Mesenchymal stem cell (in vitro differentiated cells and primary cell): ENCODE measurements around the gene SLC1A3.
A peak's percentile ranks its signal among the peaks of the same experiment; 100 is the strongest.

Source experiments
- DNase-seq: peaks from one replicate; pipeline ENCODE4 v3.0.0-alpha.2; 2013
- H2AFZ ChIP-seq: one replicate; pipeline ENCODE4 v1.6.1; 2013; ENCODE audit warnings: low read depth, mild to moderate bottlenecking, control low read depth, inconsistent platforms, low read length, moderate library complexity
- H2AK5ac ChIP-seq: 2 replicates; pipeline ENCODE4 v1.6.1; 2013; ENCODE audit warnings: low read length, moderate library complexity, mild to moderate bottlenecking, inconsistent platforms; ENCODE audit not compliant: severe bottlenecking
- H2BK120ac ChIP-seq: one replicate; pipeline ENCODE4 v1.6.1; 2013; ENCODE audit warnings: low read depth, mild to moderate bottlenecking, inconsistent platforms, low read length, moderate library complexity
- H2BK12ac ChIP-seq, 2 experiments: one replicate each; pipeline ENCODE4 v1.6.1; 2013; ENCODE audit warnings: inconsistent platforms in 2 of 2, low read length in 2 of 2, mild to moderate bottlenecking in 2 of 2, moderate library complexity in 2 of 2, control low read depth in 1 of 2
- H2BK15ac ChIP-seq: one replicate; pipeline ENCODE4 v1.6.1; 2013; ENCODE audit warnings: mild to moderate bottlenecking, low read depth, inconsistent platforms; ENCODE audit not compliant: poor library complexity, severe bottlenecking
- H2BK5ac ChIP-seq: 2 replicates; pipeline ENCODE4 v1.6.1; 2013; ENCODE audit warnings: low read depth, mild to moderate bottlenecking, low read length, control low read depth, inconsistent platforms; ENCODE audit not compliant: poor library complexity, severe bottlenecking
- H3K14ac ChIP-seq, 2 experiments: one replicate each; pipeline ENCODE4 v1.6.1; 2013; ENCODE audit warnings: inconsistent platforms in 2 of 2, low read length in 2 of 2, control low read depth in 1 of 2, mild to moderate bottlenecking in 1 of 2, moderate library complexity in 1 of 2
- H3K18ac ChIP-seq, 2 experiments: one replicate each; pipeline ENCODE4 v1.6.1; 2013; ENCODE audit warnings: inconsistent platforms in 2 of 2, low read length in 2 of 2, control low read depth in 1 of 2, low read depth in 1 of 2, mild to moderate bottlenecking in 1 of 2
- H3K23ac ChIP-seq, 2 experiments: one replicate each; pipeline ENCODE4 v1.6.1; 2013; ENCODE audit warnings: inconsistent platforms in 2 of 2, low read length in 2 of 2, mild to moderate bottlenecking in 2 of 2, moderate library complexity in 2 of 2, control low read depth in 1 of 2
- H3K27ac ChIP-seq: 2 replicates; pipeline ENCODE4 v1.5.1; 2013; ENCODE audit warnings: mild to moderate bottlenecking, moderate library complexity, low read length, control low read depth, inconsistent platforms; ENCODE audit not compliant: poor library complexity, severe bottlenecking
- H3K27me3 ChIP-seq, 2 experiments: 2 replicates each; pipeline versions ENCODE4 v1.6.1 to v1.7.0; 2013; ENCODE audit warnings: low read length in 2 of 2, mild to moderate bottlenecking in 2 of 2, moderate library complexity in 2 of 2, control low read depth in 1 of 2, inconsistent platforms in 1 of 2; ENCODE audit not compliant: control insufficient read depth in 1 of 2, insufficient read depth in 1 of 2
- H3K36me3 ChIP-seq, 2 experiments: 2 replicates each; pipeline versions ENCODE4 v1.6.1 to v1.7.0; 2013; ENCODE audit warnings: low read length in 2 of 2, control low read depth in 1 of 2, inconsistent platforms in 1 of 2, low read depth in 1 of 2, mild to moderate bottlenecking in 1 of 2; ENCODE audit not compliant: insufficient read depth in 2 of 2, control insufficient read depth in 1 of 2
- H3K4ac ChIP-seq, 2 experiments: one replicate each; pipeline ENCODE4 v1.6.1; 2013; ENCODE audit warnings: inconsistent platforms in 2 of 2, low read length in 2 of 2, mild to moderate bottlenecking in 2 of 2, moderate library complexity in 2 of 2, control low read depth in 1 of 2, low read depth in 1 of 2
- H3K4me1 ChIP-seq: 2 replicates; pipeline ENCODE4 v1.6.1; 2013; ENCODE audit warnings: low read depth, low read length, control low read depth; ENCODE audit not compliant: control insufficient read depth, insufficient read depth
- H3K4me2 ChIP-seq: 2 replicates; pipeline ENCODE4 v1.6.1; 2013; ENCODE audit warnings: low read length, mild to moderate bottlenecking, inconsistent platforms; ENCODE audit not compliant: poor library complexity, severe bottlenecking
- H3K4me3 ChIP-seq, 2 experiments: 2 replicates each; pipeline versions ENCODE4 v1.5.1 to v1.7.0; 2013; ENCODE audit warnings: low read length in 2 of 2, mild to moderate bottlenecking in 2 of 2, control low read depth in 1 of 2, low read depth in 1 of 2; ENCODE audit not compliant: insufficient read depth in 1 of 2
- H3K79me1 ChIP-seq: replicated peaks from 2 replicates; pipeline ENCODE4 v1.6.1; 2013; ENCODE audit warnings: mild to moderate bottlenecking, control low read depth, low read length, inconsistent platforms; ENCODE audit not compliant: poor library complexity, severe bottlenecking
- H3K9ac ChIP-seq: 2 replicates; pipeline ENCODE4 v1.7.0; 2013; ENCODE audit warnings: mild to moderate bottlenecking, low read length, moderate library complexity
- H3K9me3 ChIP-seq: 2 replicates; pipeline ENCODE4 v1.7.0; 2013; ENCODE audit warnings: mild to moderate bottlenecking, low read length; ENCODE audit not compliant: control insufficient read depth
- H4K8ac ChIP-seq: one replicate; pipeline ENCODE4 v1.6.1; 2013; ENCODE audit warnings: inconsistent platforms, mild to moderate bottlenecking, low read length, moderate library complexity
- H4K91ac ChIP-seq: one replicate; pipeline ENCODE4 v1.6.1; 2013; ENCODE audit warnings: mild to moderate bottlenecking, low read length, inconsistent platforms
- WGBS: methylation state at CpG from one replicate; pipeline ENCODE4 v1.1.7; 2013; ENCODE audit warnings: mixed read lengths; 5-methylcytosine and 5-hydroxymethylcytosine counted together

Gene SLC1A3

GRCh38 chr5:36701085-36701698 lies 94.8 kb downstream of the SLC1A3 start:
- WGBS, result 27% methylated on average over 2 of the region's 4 CpGs
- no peak overlapping the region for H3K14ac ChIP-seq

GRCh38 chr5:36703245-36703860 lies 96.9 kb downstream of the SLC1A3 start:
- Histone ChIP-seq H2BK12ac (no peak overlapping the region), H2BK5ac (no peak overlapping the region), H3K36me3 (no peaks in the 10 kb centered on the region), H3K4me2 (no peak overlapping the region), H3K79me1 (no peaks in the 10 kb centered on the region), H2AK5ac (no peak overlapping the region), H3K27ac (no peak overlapping the region), H2AFZ (no peak overlapping the region), H4K8ac (no peak overlapping the region), H3K18ac (no peak overlapping the region), H3K4me3 (no peak overlapping the region), H3K23ac (no peak overlapping the region), H3K9ac (no peak overlapping the region), H3K27me3 (peaks cover 11 to 44% of the 10 kb centered on the region in 2 experiments), H3K4me1 (no peaks in the 10 kb centered on the region), H4K91ac (no peak overlapping the region), H2BK120ac (no peak overlapping the region), H3K4ac (no peak overlapping the region), H3K9me3 (peaks cover 9% of the 10 kb centered on the region), H3K14ac (no peak overlapping the region), H2BK15ac (no peak overlapping the region)
- WGBS, result 86% methylated on average over 4 of the region's 5 CpGs
- no peak for DNase-seq

More at GRCh38 chr5:36701085-36701698, 94.8 kb downstream of the SLC1A3 start:
- no peak overlapping the region for H2BK12ac ChIP-seq
- no peak overlapping the region for H4K8ac ChIP-seq
- H3K4me1 ChIP-seq, result peaks cover under 1% of the 10 kb centered on the region
- H3K27me3 ChIP-seq, result peaks cover 11 to 41% of the 10 kb centered on the region in 2 experiments
- H2AFZ ChIP-seq, result no peak overlapping the region
- H3K27ac ChIP-seq, result no peak overlapping the region
- H2AK5ac ChIP-seq, result no peak overlapping the region
- H3K79me1 ChIP-seq, result no peaks in the 10 kb centered on the region
- no peak overlapping the region for H2BK5ac ChIP-seq
- no peak overlapping the region for H4K91ac ChIP-seq
- no peak overlapping the region for H3K18ac ChIP-seq
- no peak overlapping the region for H3K4ac ChIP-seq
- H3K23ac ChIP-seq, result no peak overlapping the region
- no peak overlapping the region for H3K9ac ChIP-seq
- no peaks in the 10 kb centered on the region for H3K9me3 ChIP-seq
- H2BK120ac ChIP-seq, result no peak overlapping the region
- no peak overlapping the region for H3K4me2 ChIP-seq
- no peak for DNase-seq
- H3K36me3 ChIP-seq, result no peaks in the 10 kb centered on the region
- H3K4me3 ChIP-seq, result no peak overlapping the region
- peak overlapping the region; percentile 6 for H2BK15ac ChIP-seq

GRCh38 chr5:36704131-36704530 lies 97.7 kb downstream of the SLC1A3 start:
- Histone ChIP-seq H3K14ac (no peak overlapping the region), H2BK120ac (no peak overlapping the region), H3K36me3 (no peaks in the 10 kb centered on the region), H3K9me3 (peaks cover 12% of the 10 kb centered on the region), H3K27ac (no peak overlapping the region), H3K18ac (no peak overlapping the region), H2AFZ (no peak overlapping the region), H2AK5ac (no peak overlapping the region), H4K8ac (no peak overlapping the region), H2BK5ac (no peak overlapping the region), H3K4me2 (no peak overlapping the region), H3K9ac (no peak overlapping the region), H2BK12ac (no peak overlapping the region), H3K79me1 (no peaks in the 10 kb centered on the region), H3K27me3 (peaks cover 11 to 44% of the 10 kb centered on the region in 2 experiments), H3K4me3 (no peak overlapping the region), H4K91ac (no peak overlapping the region), H3K23ac (no peak overlapping the region), H3K4ac (no peak overlapping the region), H3K4me1 (no peaks in the 10 kb centered on the region), H2BK15ac (no peak overlapping the region)
- DNase-seq, result no peak
- 83% methylated on average over 1 of the region's 1 CpG for WGBS

- H2BK120ac ChIP-seq, result no peak overlapping the region
These were observed 98.6 kb downstream of the SLC1A3 start for GRCh38 chr5:36705055-36705454.

More at GRCh38 chr5:36705055-36705454, 98.6 kb downstream of the SLC1A3 start:
- Histone ChIP-seq H4K8ac (no peak overlapping the region), H3K18ac (no peak overlapping the region), H3K4me1 (no peaks in the 10 kb centered on the region), H3K4ac (no peak overlapping the region), H4K91ac (no peak overlapping the region), H3K14ac (no peak overlapping the region), H3K4me2 (no peak overlapping the region), H3K27me3 (peaks cover 11 to 44% of the 10 kb centered on the region in 2 experiments), H3K9ac (no peak overlapping the region), H2BK5ac (no peak overlapping the region), H3K79me1 (no peaks in the 10 kb centered on the region), H2AFZ (no peak overlapping the region), H2BK12ac (no peak overlapping the region), H3K23ac (no peak overlapping the region), H3K27ac (no peak overlapping the region), H3K36me3 (no peaks in the 10 kb centered on the region), H3K9me3 (peaks cover 12% of the 10 kb centered on the region), H2BK15ac (no peak overlapping the region), H2AK5ac (no peak overlapping the region), H3K4me3 (no peak overlapping the region)
- WGBS, result 69% methylated on average over 3 of the region's 3 CpGs
- DNase-seq, result no peak
